ENCODE measurements around the gene SCAMP4. TPM values are rescaled to one million over a fixed set of nuclear protein-coding genes. Genes with fewer than 3 reads are reported as not detected.

Gene SCAMP4
- total and polyA plus RNA-seq, 2 donors = 16.2 to 45.2 TPM

DNA sequence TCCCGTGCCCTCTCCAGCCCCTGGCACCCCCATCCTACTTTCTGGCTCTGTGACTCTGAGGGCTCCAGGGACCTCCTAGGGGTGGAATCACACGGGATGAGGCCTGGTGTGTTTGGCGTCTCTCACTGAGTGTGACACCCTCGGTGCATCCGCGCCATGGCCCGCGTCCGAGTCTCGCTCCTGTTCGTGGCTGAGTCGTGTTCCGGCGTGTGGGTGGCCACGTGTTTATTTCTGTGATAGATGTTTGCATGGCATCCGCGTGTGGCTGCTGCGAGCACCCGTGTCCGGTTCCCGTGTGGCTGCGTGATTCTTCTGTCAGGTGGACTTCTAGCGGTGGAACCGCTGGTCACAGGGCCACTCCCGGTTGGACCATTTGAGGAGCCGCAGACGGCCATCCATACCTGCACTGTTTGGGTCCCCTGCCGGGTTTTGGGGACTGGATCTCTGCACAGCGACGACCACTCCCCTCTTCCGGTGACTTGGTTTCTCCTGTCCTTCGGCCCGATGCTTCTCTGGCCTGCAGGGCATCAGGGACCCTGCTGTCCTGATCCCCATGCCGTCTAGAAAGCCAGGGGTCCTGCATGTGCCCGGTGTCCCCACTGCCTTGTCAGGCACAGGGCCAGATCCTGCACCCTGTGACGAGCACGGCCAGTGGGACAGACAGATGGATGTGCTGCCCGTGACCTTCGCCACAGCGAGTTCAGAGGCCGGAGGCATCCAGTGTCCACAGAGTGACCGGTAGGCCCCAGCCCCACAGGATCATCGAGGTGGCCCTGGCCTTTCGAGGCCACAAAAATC lies 44.3 kb downstream of the SCAMP4 start:
- Histone ChIP-seq H3K4me3 (ENCODE audit: low read depth, low read length) (no peak overlapping the region), H3K4me1 (ENCODE audit: insufficient read depth) (no peaks in the 10 kb centered on the region), H3K36me3 (ENCODE audit: insufficient read depth) (no peaks in the 10 kb centered on the region), H3K27ac (ENCODE audit: low read depth) (no peak overlapping the region)
- no peak for DNase-seq (ENCODE audit: extremely low spot score)
- 95% methylated on average over 44 of the region's 44 CpGs for WGBS

- DNase-seq (ENCODE audit: extremely low spot score) = no peak
- Histone ChIP-seq H3K4me3 (ENCODE audit: low read depth, low read length) (no peak overlapping the region), H3K36me3 (ENCODE audit: insufficient read depth) (no peaks in the 10 kb centered on the region), H3K27ac (ENCODE audit: low read depth) (no peak overlapping the region), H3K4me1 (ENCODE audit: insufficient read depth) (no peaks in the 10 kb centered on the region)
- 98% methylated on average over 16 of the region's 16 CpGs for WGBS
Measured at GRCh38 chr19:1950640-1951039, 45.4 kb downstream of the SCAMP4 start.

GRCh38 chr19:1952635-1953034 lies 47.4 kb downstream of the SCAMP4 start:
- WGBS = 85% methylated on average over 21 of the region's 21 CpGs
- no peaks in the 10 kb centered on the region for H3K36me3 ChIP-seq (ENCODE audit: insufficient read depth)
- no peaks in the 10 kb centered on the region for H3K4me1 ChIP-seq (ENCODE audit: insufficient read depth)
- H3K4me3 ChIP-seq (ENCODE audit: low read depth, low read length) = no peak overlapping the region
- no peak for DNase-seq (ENCODE audit: extremely low spot score)
- H3K27ac ChIP-seq (ENCODE audit: low read depth) = no peak overlapping the region

DNA sequence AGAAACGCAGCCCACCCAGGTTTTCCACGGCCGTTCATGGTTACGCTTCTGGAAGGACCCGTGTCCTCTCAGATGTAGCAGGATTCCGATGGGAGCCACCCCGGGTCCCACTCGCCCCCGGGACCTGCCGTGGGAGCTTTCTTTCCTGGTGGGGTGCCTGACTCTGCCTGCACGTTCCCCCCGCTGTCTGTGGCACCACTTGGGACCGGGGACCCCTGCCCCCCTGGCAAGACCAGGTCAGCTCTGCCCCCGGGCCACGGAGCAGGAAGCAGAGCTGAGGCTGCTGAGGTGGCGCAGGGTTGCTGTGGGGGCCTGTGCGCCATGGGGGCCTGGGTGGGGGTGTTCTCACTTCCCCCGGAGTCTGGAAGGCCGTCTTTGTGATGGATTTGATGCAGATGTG lies 47.8 kb downstream of the SCAMP4 start:
- Histone ChIP-seq H3K4me1 (ENCODE audit: insufficient read depth) (no peaks in the 10 kb centered on the region), H3K36me3 (ENCODE audit: insufficient read depth) (no peaks in the 10 kb centered on the region), H3K27ac (ENCODE audit: low read depth) (no peak overlapping the region), H3K4me3 (ENCODE audit: low read depth, low read length) (no peak overlapping the region)
- DNase-seq (ENCODE audit: extremely low spot score) = no peak
- 88% methylated on average over 19 of the region's 19 CpGs for WGBS

- Histone ChIP-seq H3K27ac (ENCODE audit: low read depth) (no peak overlapping the region), H3K4me1 (ENCODE audit: insufficient read depth) (no peaks in the 10 kb centered on the region), H3K36me3 (ENCODE audit: insufficient read depth) (no peaks in the 10 kb centered on the region), H3K4me3 (ENCODE audit: low read depth, low read length) (no peak overlapping the region)
- 90% methylated on average over 32 of the region's 32 CpGs for WGBS
- DNase-seq (ENCODE audit: extremely low spot score) = no peak
Measured at GRCh38 chr19:1953441-1954094, 48.4 kb downstream of the SCAMP4 start.

DNA sequence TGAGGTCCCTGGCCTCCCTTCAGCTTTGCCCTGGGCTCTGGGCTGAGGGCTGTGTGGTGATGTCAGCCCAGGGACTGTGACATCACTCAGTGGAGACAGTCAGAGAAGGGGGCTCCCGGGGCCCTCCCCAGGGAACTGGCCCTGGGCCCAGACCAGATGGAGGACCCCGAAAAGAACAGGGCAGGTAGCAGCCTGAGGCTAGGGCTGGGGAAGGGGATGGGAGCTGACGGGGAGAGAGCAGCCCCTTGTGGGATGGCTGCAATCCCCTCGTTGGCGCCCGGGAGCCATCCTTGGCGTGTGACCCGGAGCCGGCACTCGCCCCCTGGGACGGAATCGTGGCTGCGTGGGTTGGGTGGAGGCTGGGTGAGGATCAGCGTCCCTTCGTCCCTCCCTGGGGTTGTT lies 49.3 kb downstream of the SCAMP4 start:
- Histone ChIP-seq H3K4me1 (ENCODE audit: insufficient read depth) (no peaks in the 10 kb centered on the region), H3K4me3 (ENCODE audit: low read depth, low read length) (no peak overlapping the region), H3K36me3 (ENCODE audit: insufficient read depth) (no peaks in the 10 kb centered on the region), H3K27ac (ENCODE audit: low read depth) (no peak overlapping the region)
- DNase-seq (ENCODE audit: extremely low spot score) = no peak
- WGBS = 90% methylated on average over 15 of the region's 15 CpGs

DNA sequence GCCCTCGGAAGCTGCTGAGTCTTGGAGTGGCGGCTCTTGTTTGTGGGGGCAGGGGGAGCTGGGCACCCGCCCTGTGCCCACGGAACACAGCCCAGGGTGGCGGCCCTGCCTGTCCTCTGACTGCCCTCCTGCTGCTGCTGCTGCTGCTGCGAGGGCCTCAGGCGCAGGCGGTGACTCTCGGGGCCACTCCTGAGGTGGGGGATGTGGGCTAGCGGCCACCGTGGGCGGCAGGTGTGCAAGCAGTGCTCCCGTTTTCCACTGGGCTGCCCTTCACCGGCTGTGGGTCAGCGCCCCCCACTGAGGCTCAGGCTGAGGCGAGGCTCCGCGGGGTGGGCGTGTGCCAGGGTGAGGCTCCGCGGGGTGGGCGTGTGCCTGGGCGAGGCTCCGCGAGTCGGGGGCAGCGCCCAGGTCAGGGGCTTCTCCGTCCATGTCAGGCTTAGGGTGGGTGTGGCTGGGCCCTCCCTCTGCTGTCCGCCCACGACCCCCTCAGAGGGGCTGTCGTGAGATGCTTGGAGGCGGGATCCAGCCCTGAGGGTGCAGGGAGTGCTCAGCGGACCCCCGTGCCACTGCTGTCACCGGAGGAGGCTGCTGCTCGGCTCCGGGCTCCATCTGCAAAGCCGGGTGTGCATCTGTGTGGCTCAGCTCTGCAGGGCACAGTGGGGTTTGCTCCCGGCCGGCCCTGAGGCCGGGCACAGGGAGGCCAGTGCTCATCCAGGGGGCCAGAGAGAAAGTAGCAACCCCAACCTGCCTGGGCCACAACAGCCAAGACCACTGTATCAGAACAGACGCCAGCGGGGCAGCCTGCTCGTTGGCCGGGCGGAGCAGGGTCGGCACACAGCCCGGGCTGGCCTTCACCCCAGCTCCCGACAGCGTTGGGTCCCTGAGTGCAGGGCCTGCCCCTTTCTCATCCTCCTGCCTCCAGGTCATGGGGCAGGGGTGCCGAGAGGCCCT lies 50.2 kb downstream of the SCAMP4 start:
- Histone ChIP-seq H3K4me3 (ENCODE audit: low read depth, low read length) (no peak overlapping the region), H3K27ac (ENCODE audit: low read depth) (no peak overlapping the region), H3K36me3 (ENCODE audit: insufficient read depth) (no peaks in the 10 kb centered on the region), H3K4me1 (ENCODE audit: insufficient read depth) (no peaks in the 10 kb centered on the region)
- WGBS = 80% methylated on average over 51 of the region's 51 CpGs
- no peak for DNase-seq (ENCODE audit: extremely low spot score)

DNA sequence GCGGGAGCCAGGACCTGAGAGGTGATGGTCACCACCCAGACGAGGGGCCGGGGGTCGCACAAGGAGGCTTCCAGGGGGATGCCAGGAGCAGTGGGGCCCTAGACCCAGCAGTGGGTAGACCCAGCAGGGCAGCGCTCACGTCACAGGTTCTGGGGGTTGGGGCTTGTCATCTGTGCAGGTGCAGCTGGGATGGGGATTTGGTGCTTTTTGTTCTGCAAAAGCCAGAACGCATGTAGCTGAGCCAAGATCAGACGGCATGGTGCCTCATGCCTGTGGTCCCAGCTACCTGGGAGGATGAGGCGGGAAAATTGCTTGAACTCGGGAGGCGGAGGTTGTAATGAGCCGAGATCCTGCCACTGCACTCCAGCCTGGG lies 50.9 kb downstream of the SCAMP4 start:
- H3K36me3 ChIP-seq (ENCODE audit: insufficient read depth) = peaks cover 3% of the 10 kb centered on the region
- 88% methylated on average over 12 of the region's 12 CpGs for WGBS
- DNase-seq (ENCODE audit: extremely low spot score) = no peak
- no peak overlapping the region for H3K4me3 ChIP-seq (ENCODE audit: low read depth, low read length)
- no peak overlapping the region for H3K27ac ChIP-seq (ENCODE audit: low read depth)
- H3K4me1 ChIP-seq (ENCODE audit: insufficient read depth) = no peaks in the 10 kb centered on the region

- H3K4me3 ChIP-seq (ENCODE audit: low read depth, low read length) = no peak overlapping the region
- H3K4me1 ChIP-seq (ENCODE audit: insufficient read depth) = no peaks in the 10 kb centered on the region
- WGBS = 79% methylated on average over 28 of the region's 28 CpGs
- DNase-seq (ENCODE audit: extremely low spot score) = no peak
- peaks cover 3% of the 10 kb centered on the region for H3K36me3 ChIP-seq (ENCODE audit: insufficient read depth)
- no peak overlapping the region for H3K27ac ChIP-seq (ENCODE audit: low read depth)
Measured at GRCh38 chr19:1956868-1957492, 51.8 kb downstream of the SCAMP4 start.

DNA sequence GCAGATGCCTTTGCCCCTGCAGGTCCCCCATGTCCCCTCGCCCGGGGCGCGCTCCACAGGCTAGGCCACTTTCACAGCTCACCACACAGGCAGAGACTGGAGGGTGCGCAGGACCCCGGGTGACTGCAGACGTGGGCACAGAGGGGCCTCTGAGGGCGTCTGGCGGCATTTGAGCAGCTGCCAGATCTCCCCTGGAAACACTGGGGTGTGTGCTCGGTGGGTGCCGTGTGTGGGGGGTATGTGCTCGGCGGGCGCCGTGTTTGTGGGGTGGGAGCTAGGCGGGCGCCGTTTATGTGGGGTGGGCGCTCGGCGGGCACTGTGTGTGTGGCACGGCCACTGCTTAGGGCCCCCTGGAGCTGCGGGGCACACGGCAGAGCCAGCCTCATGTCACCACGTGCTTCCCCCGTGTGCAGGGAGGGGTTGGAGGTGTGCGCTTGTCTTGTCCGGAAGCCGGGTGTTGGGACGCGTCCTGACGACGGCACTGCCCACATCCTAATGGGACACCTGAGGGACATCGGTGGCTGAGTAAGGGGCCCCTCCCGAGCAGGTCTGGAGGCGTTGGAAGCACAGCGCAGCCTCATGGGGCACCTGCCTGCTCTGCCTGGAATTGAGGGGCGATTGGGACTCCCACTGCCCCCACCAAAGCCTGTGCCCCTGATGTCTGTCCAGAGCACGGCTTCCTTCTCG lies 52.5 kb downstream of the SCAMP4 start:
- Histone ChIP-seq H3K4me3 (ENCODE audit: low read depth, low read length) (no peak overlapping the region), H3K4me1 (ENCODE audit: insufficient read depth) (no peaks in the 10 kb centered on the region), H3K27ac (ENCODE audit: low read depth) (no peak overlapping the region), H3K36me3 (ENCODE audit: insufficient read depth) (peaks cover 3% of the 10 kb centered on the region)
- WGBS = 87% methylated on average over 40 of the region's 40 CpGs
- DNase-seq (ENCODE audit: extremely low spot score) = no peak

- no peak overlapping the region for H3K27ac ChIP-seq (ENCODE audit: low read depth)
- peaks cover 3% of the 10 kb centered on the region for H3K36me3 ChIP-seq (ENCODE audit: insufficient read depth)
- 93% methylated on average over 32 of the region's 32 CpGs for WGBS
- H3K4me3 ChIP-seq (ENCODE audit: low read depth, low read length) = no peak overlapping the region
- no peak for DNase-seq (ENCODE audit: extremely low spot score)
- no peaks in the 10 kb centered on the region for H3K4me1 ChIP-seq (ENCODE audit: insufficient read depth)
Measured at GRCh38 chr19:1959928-1960589, 54.9 kb downstream of the SCAMP4 start.

GRCh38 chr19:1961000-1961883 lies 56.0 kb downstream of the SCAMP4 start:
- Histone ChIP-seq H3K27ac (ENCODE audit: low read depth) (no peak overlapping the region), H3K4me1 (ENCODE audit: insufficient read depth) (no peaks in the 10 kb centered on the region), H3K4me3 (ENCODE audit: low read depth, low read length) (no peak overlapping the region), H3K36me3 (ENCODE audit: insufficient read depth) (peaks cover 3% of the 10 kb centered on the region)
- no peak for DNase-seq (ENCODE audit: extremely low spot score)
- 89% methylated on average over 42 of the region's 42 CpGs for WGBS

Measured in urinary bladder (tissue), 4 donors.